Right lobe of liver (tissue), 6 donors: Measurements from ENCODE around the gene PDGFB. TPM values are rescaled to one million over a fixed set of nuclear protein-coding genes. Genes with fewer than 3 reads are reported as not detected.

Experiments
- ATAC-seq, 4 donors: fragments of 200-7000 bp; cut with Tn5 transposase; one replicate each; pipeline ENCODE4 v1.9.1; 2020; ENCODE audit warnings: mild to moderate bottlenecking in 4 of 4, moderate library complexity in 4 of 4
- DNase-seq, 3 donors: peaks; one replicate each; pipeline ENCODE4 v3.0.0-alpha.2; 2020
- H3K27ac ChIP-seq, 3 donors: fragments of 200-600 bp; one replicate each; pipeline ENCODE4 v1.8.0; 2022
- H3K27me3 ChIP-seq, 2 donors: fragments of 200-600 bp; one replicate each; pipeline ENCODE4 v1.8.0; 2022
- H3K36me3 ChIP-seq, 4 donors: fragments of 200-600 bp; sonication (generic) in 1 of 4; one replicate each; pipeline versions ENCODE4 v1.5.1 to v1.8.0; 2017 to 2022; ENCODE audit warnings: control low read depth in 1 of 4
- H3K4me1 ChIP-seq, 4 donors: fragments of 200-600 bp; sonication (generic) in 1 of 4; one replicate each; pipeline versions ENCODE4 v1.5.1 to v1.8.0; 2017 to 2022; ENCODE audit warnings: control low read depth in 1 of 4
- H3K4me3 ChIP-seq, 3 donors: fragments of 200-600 bp; one replicate each; pipeline ENCODE4 v1.8.0; 2022
- H3K9me3 ChIP-seq, 4 donors: fragments of 200-600 bp; sonication (generic) in 1 of 4; one replicate each; pipeline versions ENCODE4 v1.5.1 to v1.8.0; 2017 to 2022; ENCODE audit warnings: control low read depth in 1 of 4
- CTCF ChIP-seq, 4 donors: fragments of 200-600 bp in 3 of 4; fragments of 450-650 bp in 1 of 4; IDR thresholded peaks; one replicate each; pipeline versions ENCODE4 v1.5.1 to v1.8.0; 2016 to 2022; ENCODE audit warnings: antibody characterized with exemption in 4 of 4, mild to moderate bottlenecking in 2 of 4
- POLR2A ChIP-seq: fragments of 450-650 bp; IDR thresholded peaks from one replicate; pipeline ENCODE4 v1.6.1; 2017; ENCODE audit warnings: antibody characterized with exemption, mild to moderate bottlenecking
- WGBS: methylation state at CpG from one replicate; pipeline ENCODE4 v1.1.6; 2018; ENCODE audit warnings: low coverage, low lambda C conversion rate; ENCODE audit not compliant: insufficient coverage; ENCODE audit errors: missing lambda C conversion rate; 5-methylcytosine and 5-hydroxymethylcytosine counted together
- intact Hi-C, 2 donors: fragments of 100-400 bp; cut with DNase I; formaldehyde crosslinking; loops; one replicate each; pipeline versions ENCODE4 v1.11.2 to v1.14.1; 2022
- total RNA-seq, 6 experiments: library from RNA; depleted of rRNA in 2 of 6; stranded (reverse); fragments of >200 nt in 2 of 6; fragmentation: NEBNext Ultra II Directional in 3 of 6; extraction: Animal tissue kit (Norgen Biotek cat#: 25700) in 3 of 6; gene quantifications; one replicate each; pipeline versions ENCODE4 v1.1.0 to v1.2.4, GENCODE V29; 2016 to 2023
- donor health status: DM: no; HTN: yes; CAD: no.
- donor health status: DM: no; HTN: no; CAD: no.
- donor health status: DM: no; HTN: no; CAD: no.
- donor health status: DM: no; HTN: yes; CAD: no.
- donor health status: DM: no; HTN: yes; CAD: no.

The PDGFB gene
- total RNA-seq, 6 experiments from 2014 or later, result 0.90 to 10.2 (median 3.3) TPM

- ATAC-seq (no peak), DNase-seq (no peak)
- Histone ChIP-seq H3K27ac (no peak overlapping the region), H3K4me3 (no peak overlapping the region), H3K36me3 (no peaks in the 10 kb centered on the region), H3K4me1 (no peaks in the 10 kb centered on the region), H3K9me3 (no peaks in the 10 kb centered on the region), H3K27me3 (no peaks in the 10 kb centered on the region)
- intact Hi-C loops, result no loop called here
- TF ChIP-seq CTCF (IDR thresholded peaks at IDR 0.05) (no peak), POLR2A (no peak)
- WGBS, result 69% methylated on average over 14 of the region's 23 CpGs
Measured at GRCh38 chr22:39279170-39279850, 34.5 kb upstream of the PDGFB start.

- no peak overlapping the region for H3K4me3 ChIP-seq
- DNase-seq, result peak in 1 of 3 donors; percentile 62
- TF ChIP-seq POLR2A (no peak), CTCF (IDR thresholded peaks at IDR 0.05) (no peak)
- intact Hi-C loops, result no loop called here
- H3K27ac ChIP-seq, result no peak overlapping the region
- H3K27me3 ChIP-seq, result no peaks in the 10 kb centered on the region
- no peaks in the 10 kb centered on the region for H3K4me1 ChIP-seq
- no CpG with 5 or more reads among the region's 13 CpGs for WGBS
- ATAC-seq, result peak; percentile 26 to 45 (median 38)
- H3K36me3 ChIP-seq, result no peaks in the 10 kb centered on the region
- H3K9me3 ChIP-seq, result no peaks in the 10 kb centered on the region
Measured at GRCh38 chr22:39278040-39278439, 33.3 kb upstream of the PDGFB start.

GRCh38 chr22:39277142-39277607 lies 32.4 kb upstream of the PDGFB start:
- Histone ChIP-seq H3K27ac (no peak overlapping the region), H3K9me3 (no peaks in the 10 kb centered on the region), H3K4me1 (no peaks in the 10 kb centered on the region), H3K36me3 (no peaks in the 10 kb centered on the region), H3K27me3 (no peaks in the 10 kb centered on the region), H3K4me3 (no peak overlapping the region)
- ATAC-seq, result no peak
- no peak for DNase-seq
- TF ChIP-seq POLR2A, result no peak
- TF ChIP-seq CTCF (IDR thresholded peaks at IDR 0.05), result no peak
- WGBS, result 59% methylated on average over 3 of the region's 6 CpGs
- intact Hi-C loops, result no loop called here

- H3K9me3 ChIP-seq, result no peaks in the 10 kb centered on the region
- intact Hi-C loops, result no loop called here
- no peaks in the 10 kb centered on the region for H3K27me3 ChIP-seq
- no peaks in the 10 kb centered on the region for H3K4me1 ChIP-seq
- DNase-seq (no peak), ATAC-seq (no peak)
- no peak overlapping the region for H3K4me3 ChIP-seq
- H3K27ac ChIP-seq, result no peak overlapping the region
- no peaks in the 10 kb centered on the region for H3K36me3 ChIP-seq
- 77% methylated on average over 10 of the region's 12 CpGs for WGBS
- TF ChIP-seq CTCF (IDR thresholded peaks at IDR 0.05) (no peak), POLR2A (no peak)
Measured at GRCh38 chr22:39276440-39277141, 31.8 kb upstream of the PDGFB start.
